ENCODE results near the gene ROPN1.

ROPN1 gene

GRCh38 chr3:123941121-123941520 lies 50.8 kb downstream of the ROPN1 start:
- Mint-ChIP-seq H3K4me1 (no peaks in the 10 kb centered on the region), H3K27ac (no peak overlapping the region), H3K9me3 (no peaks in the 10 kb centered on the region), H3K27me3 (no peaks in the 10 kb centered on the region), H3K4me3 (no peak overlapping the region), H3K36me3 (peaks cover 39% of the 10 kb centered on the region)
- no peak for ATAC-seq

DNA sequence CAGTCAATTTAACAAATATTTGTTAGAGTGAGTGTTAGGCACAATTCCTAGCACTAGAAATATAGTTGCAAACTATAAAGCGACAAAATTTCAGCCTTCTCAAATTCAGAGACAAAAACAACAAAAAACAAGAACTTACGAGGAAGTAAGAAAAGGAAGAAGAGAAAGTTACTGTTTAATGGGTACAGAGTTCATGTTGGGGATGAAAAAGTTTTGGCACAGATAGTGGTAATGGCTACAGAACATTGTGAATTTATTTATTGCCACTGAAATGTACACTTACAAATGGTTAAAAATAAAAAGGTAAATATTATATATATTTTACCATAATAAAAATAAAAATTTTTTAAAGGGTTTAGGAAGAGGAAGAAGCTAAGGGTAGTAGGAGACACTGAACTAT lies 52.2 kb downstream of the ROPN1 start:
- Mint-ChIP-seq H3K36me3 (peaks cover 39% of the 10 kb centered on the region), H3K9me3 (no peaks in the 10 kb centered on the region), H3K4me3 (no peak overlapping the region), H3K27me3 (no peaks in the 10 kb centered on the region), H3K4me1 (no peaks in the 10 kb centered on the region), H3K27ac (no peak overlapping the region)
- no peak for ATAC-seq

GRCh38 chr3:123936400-123936799 lies 55.5 kb downstream of the ROPN1 start:
- H3K36me3 Mint-ChIP-seq, result peaks cover 40% of the 10 kb centered on the region
- no peaks in the 10 kb centered on the region for H3K9me3 Mint-ChIP-seq
- H3K27me3 Mint-ChIP-seq, result no peaks in the 10 kb centered on the region
- H3K4me1 Mint-ChIP-seq, result no peaks in the 10 kb centered on the region
- no peak overlapping the region for H3K27ac Mint-ChIP-seq
- H3K4me3 Mint-ChIP-seq, result no peak overlapping the region
- ATAC-seq, result no peak

GRCh38 chr3:123935830-123936229 lies 56.1 kb downstream of the ROPN1 start:
- Mint-ChIP-seq H3K4me3 (no peak overlapping the region), H3K4me1 (no peaks in the 10 kb centered on the region), H3K36me3 (peaks cover 41% of the 10 kb centered on the region), H3K9me3 (no peaks in the 10 kb centered on the region), H3K27me3 (no peaks in the 10 kb centered on the region), H3K27ac (no peak overlapping the region)
- no peak for ATAC-seq

- no peaks in the 10 kb centered on the region for H3K4me1 Mint-ChIP-seq
- no peaks in the 10 kb centered on the region for H3K9me3 Mint-ChIP-seq
- H3K36me3 Mint-ChIP-seq, result peaks cover 35% of the 10 kb centered on the region
- no peak overlapping the region for H3K27ac Mint-ChIP-seq
- no peak for ATAC-seq
- H3K27me3 Mint-ChIP-seq, result no peaks in the 10 kb centered on the region
- no peak overlapping the region for H3K4me3 Mint-ChIP-seq
Measured at GRCh38 chr3:123934250-123934649, 57.7 kb downstream of the ROPN1 start.

DNA sequence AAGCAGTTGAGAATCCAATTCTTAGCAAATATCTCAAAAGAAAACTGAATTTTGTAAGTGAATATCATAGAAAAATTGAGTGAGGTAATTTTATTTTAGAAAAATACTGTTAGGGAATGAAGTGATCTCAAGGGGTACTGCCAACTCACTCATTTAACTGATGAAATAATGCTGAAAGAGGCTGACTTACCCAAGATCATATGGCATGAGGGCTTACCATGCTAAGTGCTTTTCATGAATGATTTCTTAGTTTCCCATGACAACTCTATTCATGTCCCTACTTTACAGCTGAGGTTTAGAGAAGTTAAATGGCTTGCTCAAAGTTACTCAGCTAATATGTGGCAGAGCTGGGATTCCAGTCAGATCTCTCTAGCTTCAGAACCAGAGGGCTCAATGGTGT lies 61.5 kb downstream of the ROPN1 start:
- H3K4me1 Mint-ChIP-seq, result no peaks in the 10 kb centered on the region
- ATAC-seq, result no peak
- no peaks in the 10 kb centered on the region for H3K9me3 Mint-ChIP-seq
- H3K27ac Mint-ChIP-seq, result no peak overlapping the region
- H3K36me3 Mint-ChIP-seq, result peaks cover 32% of the 10 kb centered on the region
- no peak overlapping the region for H3K4me3 Mint-ChIP-seq
- no peaks in the 10 kb centered on the region for H3K27me3 Mint-ChIP-seq

DNA sequence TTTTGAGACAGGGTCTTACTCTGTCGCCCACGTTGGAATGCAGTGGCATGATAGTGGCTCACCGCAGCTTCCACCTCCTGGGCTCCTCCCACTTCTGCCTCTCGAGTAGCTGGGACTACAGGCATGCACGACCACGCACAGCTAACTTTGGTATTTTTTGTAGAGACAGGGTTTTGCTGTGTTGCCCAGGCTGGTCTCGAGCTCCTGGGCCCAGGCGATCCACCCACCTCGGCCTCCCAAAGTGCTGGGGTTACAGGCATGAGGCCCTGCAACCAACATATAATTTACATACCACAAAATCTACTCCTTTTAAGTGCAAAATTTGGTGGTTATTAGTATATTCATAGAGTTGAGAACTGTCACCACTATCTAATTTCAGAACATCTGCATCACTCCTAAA lies 62.6 kb downstream of the ROPN1 start:
- no peak for ATAC-seq
- Mint-ChIP-seq H3K9me3 (peaks cover 7% of the 10 kb centered on the region), H3K36me3 (peaks cover 41% of the 10 kb centered on the region), H3K4me3 (no peak overlapping the region), H3K4me1 (no peaks in the 10 kb centered on the region), H3K27ac (no peak overlapping the region), H3K27me3 (no peaks in the 10 kb centered on the region)

DNA sequence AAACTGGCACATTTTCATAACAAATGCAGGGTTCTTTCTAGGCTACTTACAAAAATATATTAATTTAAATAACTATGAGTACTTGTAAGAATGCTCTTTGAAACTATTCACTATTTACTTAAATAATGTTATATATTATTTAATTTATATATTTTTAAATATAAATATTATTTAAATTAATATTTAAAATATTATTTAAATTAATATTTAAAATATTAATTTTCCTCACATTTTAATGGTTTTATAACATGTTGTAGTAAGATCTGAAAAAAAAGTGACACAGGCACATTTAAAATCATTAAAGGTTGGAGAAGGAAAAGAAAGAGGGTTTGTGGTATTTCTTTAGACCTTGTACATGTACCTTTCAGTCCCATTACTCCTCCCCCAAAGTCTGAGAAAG lies 65.5 kb downstream of the ROPN1 start:
- no peak for ATAC-seq
- no peak overlapping the region for H3K27ac Mint-ChIP-seq
- no peaks in the 10 kb centered on the region for H3K27me3 Mint-ChIP-seq
- H3K36me3 Mint-ChIP-seq, result peaks cover 54% of the 10 kb centered on the region
- H3K4me3 Mint-ChIP-seq, result no peak overlapping the region
- peaks cover 26% of the 10 kb centered on the region for H3K9me3 Mint-ChIP-seq
- no peaks in the 10 kb centered on the region for H3K4me1 Mint-ChIP-seq

DNA sequence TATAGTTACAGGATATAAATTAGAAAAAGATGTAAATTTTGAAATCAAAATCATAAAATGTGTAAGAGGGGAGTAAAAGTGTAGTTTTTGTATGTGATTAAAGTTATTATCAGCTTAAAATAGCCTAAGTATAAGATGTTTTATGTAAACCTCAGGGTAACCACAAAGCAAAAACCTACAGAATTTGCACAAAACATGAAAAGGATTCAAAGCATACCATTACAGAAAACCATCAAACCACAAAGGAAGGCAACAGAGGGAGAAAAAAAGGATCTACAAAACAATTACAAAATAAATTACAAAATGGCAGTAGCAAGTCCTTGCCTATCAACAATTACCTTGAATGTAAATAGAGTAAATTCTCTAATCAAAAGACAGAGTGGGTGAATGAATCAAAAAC lies 71.1 kb downstream of the ROPN1 start:
- no peaks in the 10 kb centered on the region for H3K27me3 Mint-ChIP-seq

DNA sequence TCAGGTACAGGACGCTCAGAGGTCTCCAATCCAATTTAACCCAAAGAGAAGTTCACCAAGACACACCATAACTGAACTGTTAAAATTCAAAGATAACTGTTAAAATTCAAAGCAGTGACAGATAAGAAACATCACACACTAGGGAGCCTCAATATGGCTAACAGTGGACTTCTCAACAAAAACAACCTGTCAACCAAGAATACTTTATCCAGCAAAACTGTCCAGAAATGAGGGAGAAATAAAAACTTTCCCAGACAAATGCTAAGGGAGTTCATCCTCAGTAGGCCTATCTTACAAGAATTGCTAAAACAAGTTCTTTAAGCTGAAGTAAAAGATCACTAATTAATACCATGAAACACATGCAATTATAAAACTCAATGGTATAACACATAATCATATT lies 71.5 kb downstream of the ROPN1 start:
- ATAC-seq, result no peak
- peaks cover 62% of the 10 kb centered on the region for H3K36me3 Mint-ChIP-seq
- H3K27ac Mint-ChIP-seq, result no peak overlapping the region

More for the DNA sequence above, 71.1 kb downstream of the ROPN1 start:
- Mint-ChIP-seq H3K4me3 (no peak overlapping the region), H3K4me1 (no peaks in the 10 kb centered on the region), H3K27ac (no peak overlapping the region), H3K36me3 (peaks cover 64% of the 10 kb centered on the region), H3K9me3 (peaks cover 41% of the 10 kb centered on the region)
- ATAC-seq, result no peak

GRCh38 chr3:123919353-123919752 lies 72.6 kb downstream of the ROPN1 start:
- no peaks in the 10 kb centered on the region for H3K27me3 Mint-ChIP-seq
- no peak overlapping the region for H3K4me3 Mint-ChIP-seq
- H3K9me3 Mint-ChIP-seq, result peaks cover 35% of the 10 kb centered on the region
- ATAC-seq, result no peak
- no peaks in the 10 kb centered on the region for H3K4me1 Mint-ChIP-seq
- peaks cover 58% of the 10 kb centered on the region for H3K36me3 Mint-ChIP-seq
- no peak overlapping the region for H3K27ac Mint-ChIP-seq

More for the DNA sequence above, 71.5 kb downstream of the ROPN1 start:
- H3K4me1 Mint-ChIP-seq, result no peaks in the 10 kb centered on the region
- no peaks in the 10 kb centered on the region for H3K27me3 Mint-ChIP-seq
- peaks cover 41% of the 10 kb centered on the region for H3K9me3 Mint-ChIP-seq
- H3K4me3 Mint-ChIP-seq, result no peak overlapping the region

All from stimulated activated memory B cell treated with anti-CD40 and anti-IgM and Interleukin-4, amounts not matched to agents 10 μg/mL and 1 μg/mL and 100 μg/mL, for 72 hours (primary cell).